H1 (cell line): ENCODE measurements around the gene MIXL1. TPM values are rescaled to one million over a fixed set of nuclear protein-coding genes. Genes with fewer than 3 reads are reported as not detected.

ENCODE experiments used
- CTCF ChIA-PET: fragments of 300-600 bp; sonication (Branson Sonifier 250); formaldehyde crosslinking; loops from one replicate; lab custom pipeline; 2021; ENCODE audit not compliant: partially characterized antibody; lab: Charles Lee
- POLR2A ChIA-PET: fragments of 300-600 bp; sonication (Branson Sonifier 250); formaldehyde crosslinking; loops from one replicate; lab custom pipeline; 2021; ENCODE audit warnings: inconsistent platforms; ENCODE audit not compliant: partially characterized antibody; lab: Charles Lee
- DNase-seq, 2 experiments: peaks; one replicate each; pipeline versions ENCODE4 v3.0.0 to v3.0.0-alpha.2; 2010 to 2022; ENCODE audit warnings: low spot score in 2 of 2, low read depth in 1 of 2, mixed read lengths in 1 of 2
- FAIRE-seq: peaks from 2 replicates; lab custom pipeline; 2011; peaks lifted over from hg19 to GRCh38; lab: Jason Lieb, UNC
- H2AFZ ChIP-seq: 2 replicates; pipeline ENCODE4 v1.8.1; 2012; ENCODE audit warnings: low read length, inconsistent platforms
- H2AK5ac ChIP-seq: 2 replicates; pipeline ENCODE4 v1.6.1; 2013; ENCODE audit warnings: low read depth, low read length
- H2BK120ac ChIP-seq: replicated peaks from 2 replicates; pipeline ENCODE3; 2013; ENCODE audit warnings: low read depth, low read length, inconsistent platforms
- H2BK12ac ChIP-seq: 2 replicates; pipeline ENCODE4 v1.6.1; 2013; ENCODE audit warnings: low read depth, low read length
- H2BK15ac ChIP-seq: 2 replicates; pipeline ENCODE4 v1.6.1; 2013; ENCODE audit warnings: low read length
- H2BK20ac ChIP-seq: 2 replicates; pipeline ENCODE4 v1.6.1; 2013; ENCODE audit warnings: low read length
- H2BK5ac ChIP-seq: 2 replicates; pipeline ENCODE4 v1.6.1; 2013; ENCODE audit warnings: low read depth, low read length
- H3K14ac ChIP-seq: 2 replicates; pipeline ENCODE4 v1.6.1; 2013; ENCODE audit warnings: inconsistent platforms; ENCODE audit not compliant: insufficient read length
- H3K18ac ChIP-seq: 2 replicates; pipeline ENCODE4 v1.6.1; 2013; ENCODE audit warnings: low read length; ENCODE audit errors: extremely low read depth
- H3K23ac ChIP-seq: 2 replicates; pipeline ENCODE4 v1.6.1; 2013; ENCODE audit warnings: inconsistent platforms; ENCODE audit not compliant: insufficient read length
- H3K23me2 ChIP-seq: 2 replicates; pipeline ENCODE4 v1.6.1; 2013; ENCODE audit warnings: low read depth, low read length
- H3K27ac ChIP-seq: 2 replicates; pipeline ENCODE4 v1.6.1; 2011; ENCODE audit warnings: low read depth, low read length, inconsistent platforms
- H3K27me3 ChIP-seq, 4 experiments: replicated peaks in 1 of 4; 1 replicate in 1 of 4; 2 replicates in 3 of 4; pipeline versions ENCODE4 v1.6.1 to v1.8.1; 2011 to 2013; ENCODE audit warnings: low read length in 3 of 4, mild to moderate bottlenecking in 3 of 4, inconsistent platforms in 2 of 4, mixed read lengths in 2 of 4, moderate library complexity in 1 of 4; ENCODE audit not compliant: control insufficient read depth in 3 of 4, insufficient read depth in 3 of 4; ENCODE audit errors: extremely low read depth in 1 of 4
- H3K36me3 ChIP-seq, 4 experiments: 2 replicates each; pipeline versions ENCODE4 v1.6.1 to v1.8.1; 2011 to 2013; ENCODE audit warnings: mild to moderate bottlenecking in 4 of 4, low read length in 3 of 4, moderate library complexity in 2 of 4, control low read depth in 1 of 4, inconsistent platforms in 1 of 4; ENCODE audit not compliant: insufficient read depth in 4 of 4, control insufficient read depth in 2 of 4
- H3K4ac ChIP-seq: replicated peaks from 2 replicates; pipeline ENCODE3; 2013; ENCODE audit warnings: low read length, low read depth, mixed read lengths, inconsistent platforms; ENCODE audit not compliant: insufficient read length
- H3K4me1 ChIP-seq, 4 experiments: replicated peaks in 1 of 4; 1 replicate in 1 of 4; 2 replicates in 3 of 4; pipeline versions ENCODE4 v1.6.1 to v1.8.1; 2011 to 2013; ENCODE audit warnings: low read length in 3 of 4, inconsistent platforms in 2 of 4, mixed read lengths in 1 of 4; ENCODE audit not compliant: insufficient read depth in 4 of 4, control insufficient read depth in 3 of 4
- H3K4me2 ChIP-seq, 2 experiments: 2 replicates each; pipeline versions ENCODE4 v1.6.1 to v1.8.1; 2011 to 2013; ENCODE audit warnings: low read depth in 2 of 2, low read length in 2 of 2, control low read depth in 1 of 2, inconsistent platforms in 1 of 2, mild to moderate bottlenecking in 1 of 2; ENCODE audit not compliant: insufficient read depth in 1 of 2
- H3K4me3 ChIP-seq, 4 experiments: fragments of 200-600, 300-600 bp in 1 of 4; sonication (generic), shearing (Covaris generic), sonication (Bioruptor Twin) in 1 of 4; 2 replicates each; pipeline versions ENCODE4 v1.5.1 to v1.8.1; 2011 to 2016; ENCODE audit warnings: low read length in 4 of 4, low read depth in 3 of 4, control low read depth in 2 of 4, inconsistent platforms in 2 of 4, mild to moderate bottlenecking in 2 of 4, mixed read lengths in 1 of 4, moderate library complexity in 1 of 4; ENCODE audit not compliant: insufficient read depth in 2 of 4; ENCODE audit errors: extremely low read depth in 1 of 4
- H3K56ac ChIP-seq: replicated peaks from 2 replicates; pipeline ENCODE3; 2013; ENCODE audit warnings: low read depth, mild to moderate bottlenecking, mixed read lengths, low read length, inconsistent platforms; ENCODE audit not compliant: insufficient read length
- H3K79me1 ChIP-seq: 2 replicates; pipeline ENCODE4 v1.6.1; 2013; ENCODE audit warnings: low read depth, low read length, control low read depth
- H3K79me2 ChIP-seq, 2 experiments: 2 replicates each; pipeline versions ENCODE4 v1.6.1 to v1.8.1; 2012 to 2013; ENCODE audit warnings: low read length in 2 of 2, mild to moderate bottlenecking in 2 of 2, inconsistent platforms in 1 of 2; ENCODE audit not compliant: insufficient read depth in 2 of 2, control insufficient read depth in 1 of 2
- H3K9ac ChIP-seq, 4 experiments: replicated peaks in 1 of 4; 1 replicate in 1 of 4; 2 replicates in 3 of 4; pipeline versions ENCODE4 v1.6.1 to v1.8.1; 2011 to 2013; ENCODE audit warnings: low read depth in 3 of 4, low read length in 3 of 4, control low read depth in 2 of 4, mild to moderate bottlenecking in 2 of 4, moderate library complexity in 2 of 4, inconsistent platforms in 1 of 4; ENCODE audit errors: extremely low read depth in 1 of 4
- H3K9me3 ChIP-seq, 2 experiments: 2 replicates each; pipeline versions ENCODE4 v1.6.1 to v1.8.1; 2012 to 2013; ENCODE audit warnings: mild to moderate bottlenecking in 2 of 2, moderate library complexity in 2 of 2, control low read depth in 1 of 2, inconsistent platforms in 1 of 2, low read depth in 1 of 2, low read length in 1 of 2, mixed read lengths in 1 of 2; ENCODE audit not compliant: insufficient read depth in 2 of 2
- H4K20me1 ChIP-seq, 2 experiments: replicated peaks in 1 of 2; 2 replicates each; pipeline versions ENCODE3 to v1.8.1; 2011 to 2013; ENCODE audit warnings: inconsistent platforms in 2 of 2, low read length in 2 of 2, mild to moderate bottlenecking in 1 of 2; ENCODE audit not compliant: insufficient read depth in 2 of 2, control insufficient read depth in 1 of 2
- H4K5ac ChIP-seq: 2 replicates; pipeline ENCODE4 v1.6.1; 2013; ENCODE audit warnings: low read length, low read depth, mixed read lengths, inconsistent platforms; ENCODE audit not compliant: insufficient read length
- H4K8ac ChIP-seq: 2 replicates; pipeline ENCODE4 v1.8.0; 2013; ENCODE audit warnings: mild to moderate bottlenecking, moderate library complexity, low read length, inconsistent platforms; ENCODE audit not compliant: insufficient read depth; ENCODE audit errors: extremely low read depth
- H4K91ac ChIP-seq: replicated peaks from 2 replicates; pipeline ENCODE3; 2013; ENCODE audit warnings: low read length, mixed read lengths, inconsistent platforms; ENCODE audit not compliant: insufficient read length
- CREB1 ChIP-seq: IDR thresholded peaks from 2 replicates; pipeline ENCODE4 v1.6.1; 2012; ENCODE audit warnings: inconsistent platforms
- FOSL1 ChIP-seq: IDR thresholded peaks from 2 replicates; pipeline ENCODE4 v1.6.1; 2011; ENCODE audit warnings: mild to moderate bottlenecking, low read depth, low read length, moderate library complexity; ENCODE audit not compliant: insufficient read depth
- GTF2F1 ChIP-seq: IDR thresholded peaks from 2 replicates; pipeline ENCODE4 v1.6.1; 2012; ENCODE audit warnings: low read depth, low read length, improper control_type of control experiment, borderline replicate concordance
- HDAC2 ChIP-seq, 2 experiments: fragments of 300-600 bp in 1 of 2; sonication (generic) in 1 of 2; IDR thresholded peaks; 2 replicates each; pipeline ENCODE4 v1.6.1; 2011 to 2012; ENCODE audit warnings: low read depth in 2 of 2, low read length in 2 of 2, mild to moderate bottlenecking in 2 of 2, moderate library complexity in 2 of 2, borderline replicate concordance in 1 of 2, inconsistent platforms in 1 of 2
- HDAC6 ChIP-seq: IDR thresholded peaks from one replicate; pipeline ENCODE4 v1.7.1; 2012; ENCODE audit warnings: low read depth, mild to moderate bottlenecking, inconsistent platforms, low read length, moderate library complexity
- JUN ChIP-seq: IDR thresholded peaks from 2 replicates; pipeline ENCODE4 v1.6.1; 2011; ENCODE audit warnings: low read depth, mild to moderate bottlenecking, improper control_type of control experiment, low read length
- NANOG ChIP-seq: IDR thresholded peaks from 2 replicates; pipeline ENCODE4 v1.6.1; 2011; ENCODE audit warnings: low read length, low read depth, mild to moderate bottlenecking, inconsistent platforms; ENCODE audit not compliant: insufficient read depth, poor library complexity, severe bottlenecking
- NRF1 ChIP-seq: IDR thresholded peaks from 2 replicates; pipeline ENCODE4 v1.6.1; 2011; ENCODE audit warnings: mild to moderate bottlenecking, low read depth, low read length, improper control_type of control experiment
- RXRA ChIP-seq: IDR thresholded peaks from 2 replicates; pipeline ENCODE4 v1.6.1; 2011; ENCODE audit warnings: low read depth, mild to moderate bottlenecking, low read length, moderate library complexity; ENCODE audit not compliant: insufficient read depth
- SAP30 ChIP-seq: fragments of 300-600 bp; sonication (generic); IDR thresholded peaks from 2 replicates; pipeline ENCODE4 v1.7.1; 2012; ENCODE audit warnings: low read length, moderate library complexity, mild to moderate bottlenecking, inconsistent platforms; ENCODE audit not compliant: insufficient read depth, insufficient replicate concordance
- TAF1 ChIP-seq: IDR thresholded peaks from 2 replicates; pipeline ENCODE4 v1.6.1; 2011; ENCODE audit warnings: mild to moderate bottlenecking, low read depth, low read length
- WGBS, 2 experiments: shearing (Covaris generic) in 1 of 2; methylation state at CpG; one replicate each; pipeline versions ENCODE4 v1.1.6 to v1.1.7; 2013 to 2015; ENCODE audit warnings: low lambda C conversion rate in 2 of 2, mixed read lengths in 2 of 2, inconsistent platforms in 1 of 2, low coverage in 1 of 2, missing lambda C conversion rate in 1 of 2; ENCODE audit not compliant: insufficient replicate concordance in 2 of 2, insufficient coverage in 1 of 2, insufficient read length in 1 of 2; ENCODE audit errors: extremely low coverage in 1 of 2, missing lambda C conversion rate in 1 of 2; 5-methylcytosine and 5-hydroxymethylcytosine counted together
- polyA plus RNA-seq, 7 experiments: library from polyadenylated mRNA; depleted of rRNA in 3 of 7; stranded (reverse) in 5 of 7; unstranded in 2 of 7; fragments of >200 nt in 5 of 7; fragments of 200-250 nt in 2 of 7; gene quantifications; 1 replicate in 5 of 7; 2 replicates in 1 of 7; 4 replicates in 1 of 7; pipeline versions ENCODE4 v1.2.1 to v1.2.3, GENCODE V29; 2011 to 2013; ENCODE audit warnings: missing spikeins in 2 of 7, mixed read lengths in 2 of 7
- total RNA-seq: library from RNA; stranded (reverse); fragmentation: NEBNext Ultra II Directional; extraction: Animal tissue kit (Norgen Biotek cat#: 25700); gene quantifications from 2 replicates; pipeline ENCODE4 v1.2.1, GENCODE V29; 2021

Gene MIXL1
- total and polyA plus RNA-seq, 2 of the 8 experiments (the other 6 are each of a cell fraction or from before 2014, with no cell fraction given) = 1.5 to 1.8 TPM

GRCh38 chr1:226255380-226255779, 31.9 kb downstream of the MIXL1 start:
- H2BK20ac ChIP-seq = no peak overlapping the region
- no peak overlapping the region for H3K23ac ChIP-seq
- no peaks in the 10 kb centered on the region for H3K27me3 ChIP-seq
- H4K91ac ChIP-seq = no peak overlapping the region
- H3K4me2 ChIP-seq = no peak overlapping the region
- H3K4me1 ChIP-seq = no peaks in the 10 kb centered on the region
- FAIRE-seq (no peak), DNase-seq (no peak)
- no peak overlapping the region for H2BK5ac ChIP-seq
- H3K4ac ChIP-seq = no peak overlapping the region
- no peak overlapping the region for H2BK12ac ChIP-seq
- no peak overlapping the region for H4K8ac ChIP-seq
- TF ChIP-seq CREB1 = no peak
- no peak for TF ChIP-seq GTF2F1
- TF ChIP-seq TAF1 = no peak
- TF ChIP-seq HDAC2 (IDR thresholded peaks at IDR 0.05; ENCODE audit: borderline replicate concordance in 1 of 2, low read depth in 2 of 2, low read length in 2 of 2) = no peak
- no peak for TF ChIP-seq FOSL1
- no peak for TF ChIP-seq SAP30
- TF ChIP-seq NANOG = no peak
- TF ChIP-seq RXRA = no peak
- no peak for TF ChIP-seq JUN
- no peak for TF ChIP-seq HDAC6
- TF ChIP-seq NRF1 = no peak
- H3K56ac ChIP-seq = no peak overlapping the region
- H3K79me1 ChIP-seq = no peaks in the 10 kb centered on the region
- no peaks in the 10 kb centered on the region for H3K9me3 ChIP-seq
- peaks cover 0 to 11% (median 4%) of the 10 kb centered on the region in 4 experiments; a peak in 4 of 8 replicates for H3K36me3 ChIP-seq
- no peaks in the 10 kb centered on the region for H3K23me2 ChIP-seq
- H4K20me1 ChIP-seq = peaks cover 0 to 1% of the 10 kb centered on the region in 2 experiments
- CTCF ChIA-PET = interaction anchor here (0.7 kb wide), 1 partner anchor 349 kb away, joined by 4 read pairs; no protein-coding TSS in a partner anchor
- H3K18ac ChIP-seq = no peak overlapping the region
- no peak overlapping the region for H2BK120ac ChIP-seq
- H4K5ac ChIP-seq = no peak overlapping the region
- WGBS, 2 experiments = 90% methylated on average over 3 of the region's 3 CpGs; no CpG with 5 or more reads in 1 of the 2 experiments
- no peak overlapping the region for H2BK15ac ChIP-seq
- H2AFZ ChIP-seq = no peak overlapping the region
- H3K14ac ChIP-seq = no peak overlapping the region
- no peak overlapping the region for H3K9ac ChIP-seq
- H2AK5ac ChIP-seq = no peak overlapping the region
- H3K79me2 ChIP-seq = no peaks in the 10 kb centered on the region
- no peak overlapping the region for H3K27ac ChIP-seq
- POLR2A ChIA-PET = interaction anchor here (0.7 kb wide), 1 partner anchor 16 kb away, joined by 4 read pairs; no protein-coding TSS in a partner anchor
- H3K4me3 ChIP-seq = no peak overlapping the region
